ENCODE results near the gene LRIG1.

LRIG1 gene

DNA sequence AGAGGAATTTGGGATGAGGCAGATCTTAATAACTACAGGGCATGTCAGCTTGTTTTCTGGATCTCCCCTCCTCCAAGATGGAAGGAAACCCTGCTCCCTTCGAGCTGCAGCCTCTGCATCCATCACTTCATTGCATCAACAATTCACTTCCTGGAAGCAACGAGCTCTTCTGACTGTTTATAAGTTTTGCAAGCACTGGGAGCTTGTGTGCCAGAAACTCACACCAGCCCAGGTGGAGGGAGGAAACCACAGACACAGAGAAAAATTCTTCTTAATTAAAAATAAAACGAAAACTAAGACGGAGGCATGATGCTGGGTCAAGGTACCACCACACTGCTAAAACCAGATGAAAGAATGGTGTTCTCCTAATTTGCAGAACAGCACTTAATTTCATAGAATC is 10.6 kb downstream of the LRIG1 start:
- no peak for DNase-seq
- intact Hi-C loops (cut with DNase I), result no loop called here

DNA sequence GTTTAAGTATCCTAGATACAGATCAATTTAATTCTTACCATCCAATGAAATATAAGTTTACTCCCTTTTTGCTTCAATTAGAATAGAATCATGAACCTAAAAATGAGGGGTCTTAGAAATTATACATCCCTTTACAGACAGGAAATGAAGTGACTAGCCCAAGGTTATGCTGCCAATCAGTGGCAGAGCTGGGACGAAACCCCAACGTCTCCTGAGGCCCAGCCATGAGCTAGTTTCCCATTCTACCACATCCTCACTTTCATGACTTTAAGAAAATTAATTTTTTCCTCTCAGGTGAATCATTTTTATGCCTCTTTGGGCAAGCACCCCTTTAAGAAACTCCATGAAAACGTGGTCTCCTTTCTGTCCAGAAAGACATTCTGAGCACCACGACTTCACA is 11.2 kb downstream of the LRIG1 start:
- no peak for DNase-seq
- intact Hi-C loops (cut with DNase I), result no loop called here

DNA sequence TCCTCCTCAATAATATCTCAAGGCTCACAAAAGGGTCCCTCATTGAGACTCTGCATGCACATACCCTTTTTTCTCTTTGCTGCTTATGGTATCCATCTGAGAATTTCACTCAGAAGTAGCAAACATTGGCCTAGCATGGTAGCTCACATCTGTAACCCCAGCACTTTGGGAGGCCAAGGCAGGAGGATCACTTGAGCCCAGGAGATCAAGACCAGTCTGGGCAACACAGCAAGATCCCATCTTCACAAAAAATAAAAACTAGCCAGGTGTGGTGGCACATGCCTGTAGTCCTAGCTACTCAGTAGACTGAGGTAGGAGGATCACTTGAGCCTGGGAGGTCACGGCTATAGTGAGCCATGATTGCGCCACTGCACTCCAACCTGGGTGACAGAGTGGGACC is 11.7 kb downstream of the LRIG1 start:
- DNase-seq, result no peak
- intact Hi-C loops (cut with DNase I), result no loop called here

DNA sequence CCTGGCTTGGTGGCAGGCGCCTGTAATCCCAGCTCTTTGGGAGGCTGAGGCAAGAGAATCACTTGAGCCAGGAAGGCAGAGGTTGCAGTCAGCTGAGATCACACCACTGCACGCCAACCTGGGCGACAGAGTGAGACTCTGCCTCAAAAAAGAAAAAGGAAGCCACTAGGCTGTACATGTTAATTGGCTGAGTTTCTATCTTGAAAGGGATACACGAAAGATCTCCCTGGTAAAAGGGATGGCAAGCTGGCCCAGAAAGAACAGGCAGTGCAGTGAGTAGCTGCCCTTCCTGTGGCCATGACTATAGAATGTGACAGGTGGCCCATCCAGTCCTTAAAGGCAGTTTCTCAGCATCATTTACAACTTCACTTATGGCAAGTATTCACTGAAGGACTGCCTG is 12.3 kb downstream of the LRIG1 start:
- intact Hi-C loops (cut with DNase I), result no loop called here
- no peak for DNase-seq

- DNase-seq, result no peak
- intact Hi-C loops (cut with DNase I), result no loop called here
Observed at GRCh38 chr3:66487465-66487864, 13.4 kb downstream of the LRIG1 start.

DNA sequence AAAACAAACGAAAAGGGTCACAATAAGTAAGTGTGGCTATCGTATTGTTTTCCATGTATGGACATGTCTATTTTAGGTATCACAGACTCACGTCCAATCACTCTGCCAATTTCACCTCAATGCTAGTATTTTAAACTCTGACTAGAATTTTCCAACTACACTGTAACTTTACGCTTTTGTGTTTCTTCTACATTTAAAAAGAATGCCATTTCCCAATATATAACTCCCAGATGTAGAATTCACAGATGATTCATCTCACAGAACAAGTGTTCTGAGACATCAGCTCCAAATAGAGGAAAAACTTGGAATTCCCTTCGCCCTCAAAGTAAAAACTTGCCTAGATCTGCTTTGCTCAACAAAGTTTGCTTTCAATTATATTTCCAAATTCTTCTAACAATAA is 14.2 kb downstream of the LRIG1 start:
- DNase-seq, result no peak
- intact Hi-C loops (cut with DNase I), result no loop called here

DNA sequence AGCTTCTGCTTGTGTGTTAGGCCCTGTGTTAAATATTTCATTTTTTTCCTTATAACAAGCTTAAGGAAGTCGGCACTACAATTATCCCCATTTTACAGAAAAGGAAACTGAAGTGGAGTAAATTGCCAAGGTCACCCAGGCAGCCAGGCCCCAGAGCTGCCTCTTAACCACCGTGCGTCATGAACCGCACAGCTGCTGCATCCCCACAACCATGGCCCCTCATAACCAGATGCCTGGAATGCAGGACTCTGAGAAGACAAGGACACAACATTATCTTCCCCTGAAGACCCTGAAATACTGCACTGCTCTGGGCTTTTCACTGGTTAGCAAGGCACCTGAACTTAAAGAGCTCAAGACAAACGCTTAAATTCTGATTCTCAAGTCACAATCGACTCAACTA is 14.6 kb downstream of the LRIG1 start:
- intact Hi-C loops (cut with DNase I), result no loop called here
- DNase-seq, result no peak

DNA sequence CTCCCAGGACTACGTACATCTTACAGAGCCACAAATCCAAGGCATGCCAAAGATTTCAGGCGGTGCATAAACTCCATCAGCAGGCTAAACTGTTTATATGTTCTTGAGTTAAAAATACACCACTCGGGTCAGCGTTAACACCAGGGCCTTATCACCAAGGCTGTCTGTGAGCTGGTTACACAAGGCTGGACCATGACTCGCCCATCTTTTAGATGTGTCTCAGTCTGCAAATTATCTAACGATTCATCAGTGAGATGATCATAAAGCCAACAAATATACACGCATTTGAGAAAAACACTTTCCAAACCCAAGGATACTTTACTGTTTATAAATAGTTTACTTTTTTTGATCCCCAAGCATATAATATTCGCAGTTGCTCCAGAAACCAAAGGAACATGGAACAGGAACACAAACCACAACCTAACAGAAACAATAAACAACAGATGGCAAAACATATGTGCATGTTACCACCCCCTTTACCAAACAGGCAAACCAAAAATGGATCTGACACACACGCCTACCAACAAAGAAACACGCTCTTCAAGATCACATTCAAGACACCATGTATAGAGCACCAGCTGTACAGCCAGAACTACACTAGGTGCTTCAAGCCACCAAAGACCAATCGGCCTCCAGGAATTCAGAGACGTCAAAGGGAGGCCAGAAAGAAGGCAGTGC is 15.4 kb downstream of the LRIG1 start:
- intact Hi-C loops (cut with DNase I), result loop anchor here (2.0 kb wide), 1 partner anchor 15 kb away; the partner anchor contains the start of gene LRIG1
- peak in 1 of 10 donors; percentile 49 for DNase-seq

DNA sequence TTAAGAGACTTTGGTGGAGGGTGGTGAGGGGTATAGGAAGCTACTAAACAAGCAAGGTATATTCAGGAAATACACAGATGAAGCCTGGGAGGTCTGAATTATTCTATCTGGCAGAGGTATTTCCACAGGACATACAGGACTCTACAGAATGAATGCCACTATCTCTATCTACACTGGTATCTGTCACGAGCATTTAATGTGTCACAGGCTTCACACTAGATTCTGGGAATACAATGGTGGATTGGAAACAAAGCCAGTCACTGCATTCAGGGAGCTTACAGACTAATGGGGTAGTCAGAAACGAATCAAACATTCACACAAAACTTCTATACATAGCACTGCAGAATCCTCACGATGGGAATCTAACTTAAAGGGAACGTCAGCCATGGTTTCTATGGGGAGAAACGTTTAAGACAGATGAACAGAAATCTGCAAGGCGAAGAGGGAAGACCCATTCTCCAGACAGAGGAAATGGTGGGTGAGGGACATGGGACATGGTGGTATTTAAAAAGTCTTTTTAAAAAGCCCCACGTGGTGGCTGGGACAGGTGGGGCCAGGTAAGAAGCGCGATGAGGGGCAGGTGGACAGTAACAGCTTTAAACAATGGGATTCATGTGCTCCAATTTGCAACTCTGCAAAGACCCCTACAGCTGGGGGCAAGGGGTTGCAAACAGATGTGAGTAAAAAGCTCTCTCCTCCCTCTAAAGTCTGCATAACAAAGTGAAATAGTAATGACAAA is 16.5 kb downstream of the LRIG1 start:
- no peak for DNase-seq
- intact Hi-C loops (cut with DNase I), result loop anchor here (2.0 to 5.0 kb wide), 2 partner anchors 17 to 333 kb away; partner anchors contain the start of gene LRIG1

GRCh38 chr3:66483409-66483906 is 17.4 kb downstream of the LRIG1 start:
- DNase-seq, result peak in 9 of 10 donors; percentile 17 to 89 (median 40)
- intact Hi-C loops (cut with DNase I), result loop anchor here (5.0 kb wide), 1 partner anchor 334 kb away; no protein-coding TSS in a partner anchor

- intact Hi-C loops (cut with DNase I), result loop anchor here (5.0 kb wide), 1 partner anchor 334 kb away; no protein-coding TSS in a partner anchor
Observed at GRCh38 chr3:66483006-66483405, 17.8 kb downstream of the LRIG1 start.

DNA sequence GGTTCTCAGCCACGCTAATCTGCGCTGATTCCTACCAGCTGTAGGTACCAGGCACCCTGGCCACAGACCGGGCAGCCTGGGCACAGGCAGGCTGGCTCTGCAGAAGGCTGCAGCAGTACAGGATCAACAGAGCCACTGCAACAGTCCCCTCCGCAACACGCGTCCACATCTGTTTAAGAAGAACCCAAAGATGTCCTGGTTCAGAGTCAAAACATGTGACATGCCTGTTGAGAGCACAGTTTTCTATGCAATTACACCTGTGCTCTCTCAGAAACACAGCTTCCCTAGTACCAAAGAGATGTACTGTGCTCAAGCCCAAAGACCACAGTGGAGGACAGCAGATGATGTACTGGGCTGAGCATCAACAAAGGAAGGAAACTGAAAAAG is 18.8 kb downstream of the LRIG1 start:
- DNase-seq, result peak in 3 of 10 donors; percentile 16 to 85 (median 43)

More at GRCh38 chr3:66483006-66483405, 17.8 kb downstream of the LRIG1 start:
- DNase-seq, result peak; percentile 83 to 98 (median 90)

GRCh38 chr3:66481071-66482017 is 19.5 kb downstream of the LRIG1 start:
- no peak for DNase-seq
- intact Hi-C loops (cut with DNase I), result loop anchor here (5.0 kb wide), 1 partner anchor 336 kb away; no protein-coding TSS in a partner anchor

More for the DNA sequence above, 18.8 kb downstream of the LRIG1 start:
- intact Hi-C loops (cut with DNase I), result loop anchor here (5.0 kb wide), 1 partner anchor 335 kb away; no protein-coding TSS in a partner anchor

DNA sequence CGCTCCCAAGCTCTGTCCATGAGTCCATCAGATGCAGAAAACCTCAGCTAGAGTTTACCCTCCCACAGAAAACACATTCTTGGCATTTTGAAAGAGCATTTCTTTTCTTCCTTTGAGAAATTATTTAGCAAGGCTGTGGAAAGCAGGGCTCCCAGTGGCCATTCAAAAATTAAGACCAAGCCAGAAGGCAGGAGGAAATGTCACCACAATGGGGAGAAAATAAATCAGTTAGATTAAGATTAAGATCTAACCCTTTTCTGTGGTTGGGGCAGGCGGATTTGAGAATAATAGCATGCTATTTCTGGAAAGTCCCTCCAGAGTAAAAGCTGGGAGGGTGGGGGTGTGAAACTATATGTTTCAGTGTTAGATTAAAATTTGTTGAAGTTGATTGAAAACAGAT is 20.2 kb downstream of the LRIG1 start:
- DNase-seq, result no peak
- intact Hi-C loops (cut with DNase I), result loop anchor here (5.0 kb wide), 1 partner anchor 337 kb away; no protein-coding TSS in a partner anchor

DNA sequence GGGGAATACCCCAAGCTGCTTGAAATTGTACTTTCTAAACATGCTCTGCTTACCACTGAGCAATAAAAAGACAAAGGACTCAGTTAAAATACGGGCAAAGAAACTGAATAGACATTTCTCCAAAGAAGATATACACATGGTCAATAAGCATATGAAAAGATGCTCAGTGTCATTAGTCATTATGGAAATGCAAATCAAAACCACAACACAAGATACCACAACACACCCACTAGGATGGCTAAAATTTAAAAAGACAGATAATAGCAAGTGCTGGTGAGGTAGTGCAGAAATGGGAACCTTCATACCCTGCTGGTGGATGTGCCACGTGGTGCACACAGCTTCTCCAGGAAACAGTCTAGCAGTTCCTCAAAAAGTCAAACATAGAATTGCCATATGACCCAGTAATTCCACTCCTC is 21.3 kb downstream of the LRIG1 start:
- intact Hi-C loops (cut with DNase I), result no loop called here
- DNase-seq, result no peak

GRCh38 chr3:66478960-66479359 is 21.9 kb downstream of the LRIG1 start:
- no peak for DNase-seq
- intact Hi-C loops (cut with DNase I), result no loop called here

DNA sequence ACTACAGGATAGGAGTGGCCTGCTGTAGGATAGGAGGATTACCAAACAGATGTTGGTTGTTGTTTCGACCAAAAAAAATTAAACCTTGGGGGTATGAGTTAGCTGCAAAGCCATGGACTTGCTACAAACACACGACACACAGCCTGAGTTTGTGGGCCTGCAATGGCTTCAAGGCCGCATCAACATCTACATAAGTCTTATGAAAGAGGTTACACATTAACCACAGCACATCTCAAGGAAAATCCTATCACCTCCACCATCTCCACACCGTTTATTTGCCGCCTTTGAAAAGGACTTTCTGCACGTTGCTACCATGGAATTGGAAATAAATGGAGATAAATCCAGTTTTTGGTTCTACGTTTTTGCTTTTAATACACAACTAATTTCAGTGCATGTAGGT is 23.0 kb downstream of the LRIG1 start:
- DNase-seq, result no peak
- intact Hi-C loops (cut with DNase I), result no loop called here

GRCh38 chr3:66476852-66477381 is 23.9 kb downstream of the LRIG1 start:
- no peak for DNase-seq
- intact Hi-C loops (cut with DNase I), result no loop called here

DNA sequence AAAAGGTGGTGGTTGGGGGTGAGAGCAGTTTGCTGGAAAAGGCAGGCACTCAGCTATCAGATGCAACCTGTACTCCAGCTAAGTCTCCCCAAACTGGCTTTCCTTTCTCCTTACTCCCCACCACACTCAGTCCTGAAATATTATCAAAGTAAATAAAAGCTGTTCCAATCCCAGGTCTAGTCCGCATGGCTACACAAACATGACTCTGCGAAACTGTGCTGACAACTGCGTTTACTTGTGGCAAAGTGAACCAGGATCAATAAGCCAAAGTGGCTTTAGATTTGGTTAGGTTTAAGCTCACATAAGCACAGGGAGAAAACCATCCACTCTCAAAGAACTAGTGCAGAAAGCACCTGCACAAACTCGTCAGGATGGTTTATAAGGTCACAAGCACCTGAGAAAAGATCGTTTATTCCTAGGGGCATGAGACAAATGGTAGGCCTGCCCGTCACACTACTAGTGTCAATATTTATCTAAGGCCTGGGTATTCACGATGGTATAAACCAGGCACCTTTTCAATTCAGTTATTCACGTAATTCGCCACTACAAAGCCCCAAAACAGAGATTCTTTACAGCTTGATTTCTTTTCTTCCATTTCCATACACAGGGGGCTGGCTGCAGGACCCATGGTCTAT is 25.3 kb downstream of the LRIG1 start:
- DNase-seq, result no peak
- intact Hi-C loops (cut with DNase I), result no loop called here

DNA sequence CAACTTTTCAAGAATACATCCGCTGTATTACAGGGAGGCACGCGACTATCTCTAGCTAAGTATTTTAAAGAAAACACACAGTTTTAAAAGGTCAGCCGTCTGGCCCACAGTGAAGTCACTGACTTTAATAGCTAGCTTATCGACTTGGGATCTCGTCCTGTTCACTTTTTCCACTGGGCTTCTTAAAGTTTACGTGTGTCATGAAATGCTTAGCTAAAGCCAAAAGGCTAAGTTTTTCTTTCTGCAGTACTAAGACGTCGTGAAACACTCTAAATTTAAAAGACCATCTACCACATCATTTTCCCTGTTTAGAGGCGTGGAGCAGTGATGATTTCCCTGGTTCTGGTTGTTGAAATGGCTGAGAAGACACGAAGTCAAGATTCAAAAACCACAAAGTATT is 27.1 kb downstream of the LRIG1 start:
- intact Hi-C loops (cut with DNase I), result no loop called here
- no peak for DNase-seq

All from posterior cingulate gyrus (tissue), 11 donors.